Measurements from ENCODE around the gene TJP3. TPM values are rescaled to one million over a fixed set of nuclear protein-coding genes. Genes with fewer than 3 reads are reported as not detected.
A peak's percentile ranks its signal among the peaks of the same experiment; 100 is the strongest.

Gene TJP3
- total RNA-seq, 3 donors from 2014 or later (not counting 1 experiment from before 2014, with no cell fraction given), result 1.1 to 2.9 (median 1.3) TPM

- Histone ChIP-seq H3K4me1 (ENCODE audit: control insufficient read depth, insufficient read depth, low read length) (peaks cover 20% of the 10 kb centered on the region), H3K27me3 (ENCODE audit: control insufficient read depth, insufficient read depth, low read length) (no peaks in the 10 kb centered on the region), H3K36me3 (ENCODE audit: control insufficient read depth, insufficient read depth, low read length) (peaks cover 8% of the 10 kb centered on the region), H3K27ac (ENCODE audit: low read length) (no peak overlapping the region), H3K9me3 (ENCODE audit: control insufficient read depth, insufficient read depth, low read length) (no peaks in the 10 kb centered on the region), H3K4me3 (ENCODE audit: low read length) (no peak overlapping the region)
- TF ChIP-seq CTCF (IDR thresholded peaks at IDR 0.05), result no peak
- peaks cover 25 to 28% of the 10 kb centered on the region in 2 donors for H3K4me1 Mint-ChIP-seq
- DNase-seq (no peak), ATAC-seq (no peak)
- no peak overlapping the region for H3K4me3 Mint-ChIP-seq
- no peaks in the 10 kb centered on the region for H3K27me3 Mint-ChIP-seq (ENCODE audit: low read depth in 2 of 2)
- H3K27ac Mint-ChIP-seq, result no peak overlapping the region
- no peaks in the 10 kb centered on the region for H3K9me3 Mint-ChIP-seq
- intact Hi-C loops (cut with micrococcal nuclease), result no loop called here
- WGBS (ENCODE audit: insufficient coverage), result 90% methylated on average over 8 of the region's 8 CpGs
- H3K36me3 Mint-ChIP-seq, result no peaks in the 10 kb centered on the region
Observed at GRCh38 chr19:3684817-3685410, 23.3 kb upstream of the TJP3 start.

- Histone ChIP-seq H3K4me3 (ENCODE audit: low read length) (peak overlapping the region; percentile 17), H3K27me3 (ENCODE audit: control insufficient read depth, insufficient read depth, low read length) (no peaks in the 10 kb centered on the region), H3K36me3 (ENCODE audit: control insufficient read depth, insufficient read depth, low read length) (peaks cover 6% of the 10 kb centered on the region), H3K27ac (ENCODE audit: low read length) (no peak overlapping the region), H3K4me1 (ENCODE audit: control insufficient read depth, insufficient read depth, low read length) (peaks cover 23% of the 10 kb centered on the region), H3K9me3 (ENCODE audit: control insufficient read depth, insufficient read depth, low read length) (no peaks in the 10 kb centered on the region)
- Mint-ChIP-seq H3K4me1 (peaks cover 23 to 41% of the 10 kb centered on the region in 2 donors), H3K9me3 (no peaks in the 10 kb centered on the region), H3K36me3 (no peaks in the 10 kb centered on the region), H3K27ac (peak overlapping the region; percentile 79), H3K4me3 (peak overlapping the region; percentile 85), H3K27me3 (ENCODE audit: low read depth in 2 of 2) (no peaks in the 10 kb centered on the region)
- DNase-seq (peak in 1 of 2 donors; percentile 26), ATAC-seq (no peak)
- TF ChIP-seq CTCF (IDR thresholded peaks at IDR 0.05), result no peak
- intact Hi-C loops (cut with micrococcal nuclease), result loop anchor here (2.0 kb wide), 1 partner anchor 17 kb away; no protein-coding TSS in a partner anchor
- WGBS (ENCODE audit: insufficient coverage), result 61% methylated on average over 12 of the region's 12 CpGs
Observed at GRCh38 chr19:3687393-3687773, 20.8 kb upstream of the TJP3 start.

GRCh38 chr19:3687774-3688706 is 20.1 kb upstream of the TJP3 start:
- H3K27ac Mint-ChIP-seq, result peak overlapping the region; percentile 50 to 79
- H3K4me3 Mint-ChIP-seq, result peak overlapping the region; percentile 85
- Histone ChIP-seq H3K36me3 (ENCODE audit: control insufficient read depth, insufficient read depth, low read length) (peaks cover 6% of the 10 kb centered on the region), H3K27ac (ENCODE audit: low read length) (no peak overlapping the region), H3K9me3 (ENCODE audit: control insufficient read depth, insufficient read depth, low read length) (no peaks in the 10 kb centered on the region), H3K27me3 (ENCODE audit: control insufficient read depth, insufficient read depth, low read length) (no peaks in the 10 kb centered on the region), H3K4me1 (ENCODE audit: control insufficient read depth, insufficient read depth, low read length) (peaks cover 23% of the 10 kb centered on the region), H3K4me3 (ENCODE audit: low read length) (peak overlapping the region; percentile 17)
- intact Hi-C loops (cut with micrococcal nuclease), result loop anchor here (2.0 kb wide), 1 partner anchor 17 kb away; no protein-coding TSS in a partner anchor
- H3K27me3 Mint-ChIP-seq (ENCODE audit: low read depth in 2 of 2), result no peaks in the 10 kb centered on the region
- TF ChIP-seq CTCF (IDR thresholded peaks at IDR 0.05), result no peak
- peaks cover 23 to 47% of the 10 kb centered on the region in 2 donors for H3K4me1 Mint-ChIP-seq
- DNase-seq (peak in 1 of 2 donors; percentile 60), ATAC-seq (peak; percentile 56 to 72 (median 68))
- no peaks in the 10 kb centered on the region for H3K9me3 Mint-ChIP-seq
- no peaks in the 10 kb centered on the region for H3K36me3 Mint-ChIP-seq
- WGBS (ENCODE audit: insufficient coverage), result 15% methylated on average over 55 of the region's 55 CpGs
